ENCODE data around the gene FXYD1.

- no peak for TF ChIP-seq CTCF (conservative IDR thresholded peaks at IDR 0.05; ENCODE audit: low read depth in 2 of 2)
- TF ChIP-seq EZH2 (IDR thresholded peaks at IDR 0.05; ENCODE audit: low read depth, unreplicated experiment), result no peak
- TF ChIP-seq POLR2AphosphoS5 (IDR thresholded peaks at IDR 0.05; ENCODE audit: low read depth), result no peak
- no peak for TF ChIP-seq REST (IDR thresholded peaks at IDR 0.05; ENCODE audit: unreplicated experiment)
- TF ChIP-seq CREB1 (CRISPR knock-in tag; IDR thresholded peaks at IDR 0.05; ENCODE audit: low read depth), result no peak
- no peak for TF ChIP-seq EZH2phosphoT487 (IDR thresholded peaks at IDR 0.05; ENCODE audit: unreplicated experiment)
Measured at GRCh38 chr19:35161434-35161743, 22.8 kb downstream of the FXYD1 start.
